ENCODE data around the gene SVIP.

GRCh38 chr11:22798901-22799300 lies 30.7 kb downstream of the SVIP start:
- no peak for TF ChIP-seq CTCF (IDR thresholded peaks at IDR 0.05; ENCODE audit: borderline replicate concordance, extremely low read depth, low read length, poor library complexity, severe bottlenecking)
- TF ChIP-seq EZH2 (IDR thresholded peaks at IDR 0.05; ENCODE audit: borderline replicate concordance, low read depth, low read length, severe bottlenecking), result no peak

All from DND-41 (cell line).